ENCODE results near the gene C3orf20.
A peak's percentile ranks its signal among the peaks of the same experiment; 100 is the strongest.

Gene C3orf20

GRCh38 chr3:14812196-14812790, 137.4 kb downstream of the C3orf20 start:
- Mint-ChIP-seq H3K27ac (peak overlapping the region in 1 of 3 experiments; percentile 68), H3K9me3 (no peaks in the 10 kb centered on the region), H3K36me3 (ENCODE audit: low read depth) (no peaks in the 10 kb centered on the region), H3K4me1 (peaks cover 14% of the 10 kb centered on the region), H3K4me3 (peak overlapping the region; percentile 90 to 94 (median 93)), H3K27me3 (ENCODE audit: low read depth) (peaks cover 62% of the 10 kb centered on the region)
- TF ChIP-seq CTCF (IDR thresholded peaks at IDR 0.05; ENCODE audit: unreplicated experiment in 3 of 3) = no peak

- Mint-ChIP-seq H3K36me3 (ENCODE audit: low read depth) (no peaks in the 10 kb centered on the region), H3K4me1 (peaks cover 14% of the 10 kb centered on the region), H3K4me3 (no peak overlapping the region), H3K9me3 (no peaks in the 10 kb centered on the region), H3K27ac (no peak overlapping the region), H3K27me3 (ENCODE audit: low read depth) (peaks cover 55% of the 10 kb centered on the region)
- no peak for TF ChIP-seq CTCF (IDR thresholded peaks at IDR 0.05; ENCODE audit: unreplicated experiment in 3 of 3)
These were observed 139.5 kb downstream of the C3orf20 start for GRCh38 chr3:14814411-14814871.

GRCh38 chr3:14816359-14816758, 141.4 kb downstream of the C3orf20 start:
- H3K36me3 Mint-ChIP-seq (ENCODE audit: low read depth) = peaks cover 4% of the 10 kb centered on the region
- peaks cover 14% of the 10 kb centered on the region for H3K4me1 Mint-ChIP-seq
- no peak overlapping the region for H3K4me3 Mint-ChIP-seq
- H3K27me3 Mint-ChIP-seq (ENCODE audit: low read depth) = peaks cover 53% of the 10 kb centered on the region
- H3K9me3 Mint-ChIP-seq = no peaks in the 10 kb centered on the region
- H3K27ac Mint-ChIP-seq = no peak overlapping the region
- no peak for TF ChIP-seq CTCF (IDR thresholded peaks at IDR 0.05; ENCODE audit: unreplicated experiment in 3 of 3)

- H3K9me3 Mint-ChIP-seq = no peaks in the 10 kb centered on the region
- peak within 1 kb of the TSS in 1 of 3 experiments; percentile 20 for H3K27ac Mint-ChIP-seq
- peaks cover 22% of the 10 kb centered on the region for H3K4me1 Mint-ChIP-seq
- H3K4me3 Mint-ChIP-seq = no peak within 1 kb of the TSS
- peaks cover 4% of the 10 kb centered on the region for H3K36me3 Mint-ChIP-seq (ENCODE audit: low read depth)
- peaks cover 49% of the 10 kb centered on the region for H3K27me3 Mint-ChIP-seq (ENCODE audit: low read depth)
- no peak for TF ChIP-seq CTCF (IDR thresholded peaks at IDR 0.05; ENCODE audit: unreplicated experiment in 3 of 3)
These were observed 144.0 kb downstream of the C3orf20 start, which contains the start of gene FGD5 for GRCh38 chr3:14818804-14819500. FGD5 (plus strand) TSS chr3:14818962; CDS start chr3:14819072, 110 bp downstream.

- H3K9me3 Mint-ChIP-seq = no peaks in the 10 kb centered on the region
- no peak overlapping the region for H3K27ac Mint-ChIP-seq
- H3K36me3 Mint-ChIP-seq (ENCODE audit: low read depth) = peaks cover 4% of the 10 kb centered on the region
- H3K27me3 Mint-ChIP-seq (ENCODE audit: low read depth) = peaks cover 52% of the 10 kb centered on the region
- TF ChIP-seq CTCF (IDR thresholded peaks at IDR 0.05; ENCODE audit: unreplicated experiment in 3 of 3) = no peak
- H3K4me1 Mint-ChIP-seq = peaks cover 20% of the 10 kb centered on the region
- no peak overlapping the region for H3K4me3 Mint-ChIP-seq
These were observed 144.7 kb downstream of the C3orf20 start for GRCh38 chr3:14819671-14820070.
